Neural cell (in vitro differentiated cells): ENCODE results near the gene SDK1. TPM values are rescaled to one million over a fixed set of nuclear protein-coding genes. Genes with fewer than 3 reads are reported as not detected.

Experiments used
- H2AFZ ChIP-seq: fragments of 200-600, 300-800 bp; sonication (generic), shearing (Covaris generic); 2 replicates; pipeline ENCODE4 v1.6.0; 2014; ENCODE audit warnings: low read depth, mild to moderate bottlenecking, antibody characterized with exemption, low read length, moderate library complexity
- H3F3A ChIP-seq: fragments of 200-600 bp; shearing (Covaris generic); 2 replicates; pipeline ENCODE4 v1.6.1; 2016; ENCODE audit warnings: mild to moderate bottlenecking, moderate library complexity, mixed read lengths, antibody characterized with exemption, low read length; ENCODE audit not compliant: insufficient read depth, poor library complexity, severe bottlenecking
- H3K27ac ChIP-seq: fragments of 200-600, 300-800 bp; sonication (generic), shearing (Covaris generic); 2 replicates; pipeline ENCODE4 v1.5.1; 2014; ENCODE audit warnings: mild to moderate bottlenecking, low read length, moderate library complexity
- H3K27me3 ChIP-seq: fragments of 300-800, 200-600 bp; sonication (generic), shearing (Covaris generic); 2 replicates; pipeline ENCODE4 v1.6.0; 2014; ENCODE audit warnings: mild to moderate bottlenecking, low read depth, low read length, moderate library complexity; ENCODE audit not compliant: insufficient read depth
- H3K36me3 ChIP-seq: fragments of 300-800, 200-600 bp; sonication (generic), shearing (Covaris generic); 2 replicates; pipeline ENCODE4 v1.5.1; 2014; ENCODE audit warnings: mild to moderate bottlenecking, antibody characterized with exemption, low read length, moderate library complexity; ENCODE audit not compliant: insufficient read depth
- H3K4me2 ChIP-seq: fragments of 300-800, 200-600 bp; sonication (generic), shearing (Covaris generic); 2 replicates; pipeline ENCODE4 v1.6.0; 2014; ENCODE audit warnings: mild to moderate bottlenecking, low read length
- H3K4me3 ChIP-seq: fragments of 300-800, 200-600 bp; sonication (generic), shearing (Covaris generic); 2 replicates; pipeline ENCODE4 v1.5.1; 2014; ENCODE audit warnings: mild to moderate bottlenecking, low read length, moderate library complexity
- H3K79me2 ChIP-seq: fragments of 200-600 bp; shearing (Covaris generic); replicated peaks from 2 replicates; pipeline ENCODE4 v1.6.0; 2014; ENCODE audit warnings: mild to moderate bottlenecking, low read length, moderate library complexity; ENCODE audit not compliant: insufficient read depth
- H3K9ac ChIP-seq: fragments of 300-800, 200-600 bp; sonication (generic), shearing (Covaris generic); 2 replicates; pipeline ENCODE4 v1.6.1; 2016; ENCODE audit warnings: mild to moderate bottlenecking, low read length, mixed read lengths
- H3K9me2 ChIP-seq: fragments of 200-600 bp; shearing (Covaris generic); 2 replicates; pipeline ENCODE4 v1.6.1; 2016; ENCODE audit warnings: mild to moderate bottlenecking, low read length, mixed read lengths; ENCODE audit not compliant: insufficient read depth
- H3K9me3 ChIP-seq: fragments of 200-600, 300-800 bp; sonication (generic), shearing (Covaris generic); 2 replicates; pipeline ENCODE4 v1.6.1; 2016; ENCODE audit warnings: mild to moderate bottlenecking, mixed run types, low read length, moderate library complexity, mixed read lengths
- H4K20me1 ChIP-seq: fragments of 200-600 bp; shearing (Covaris generic); 2 replicates; pipeline ENCODE4 v1.6.1; 2016; ENCODE audit warnings: mild to moderate bottlenecking, mixed run types; ENCODE audit not compliant: insufficient read depth
- EP300 ChIP-seq: fragments of 450-650 bp; conservative IDR thresholded peaks from 2 replicates; pipeline ENCODE4 v1.6.1; 2014; ENCODE audit warnings: antibody characterized with exemption, mild to moderate bottlenecking, moderate library complexity; ENCODE audit not compliant: poor library complexity, severe bottlenecking
- EZH2 ChIP-seq: fragments of 200-600, 300-800 bp; shearing (Covaris generic), sonication (generic); IDR thresholded peaks from 2 replicates; pipeline ENCODE4 v1.6.1; 2014; ENCODE audit warnings: antibody characterized with exemption, low read length, borderline replicate concordance, mild to moderate bottlenecking; ENCODE audit not compliant: insufficient read depth, poor library complexity, severe bottlenecking
- MXI1 ChIP-seq: fragments of 450-650 bp; conservative IDR thresholded peaks from 2 replicates; pipeline ENCODE4 v1.6.1; 2014; ENCODE audit warnings: antibody characterized with exemption, mild to moderate bottlenecking; ENCODE audit not compliant: poor library complexity, severe bottlenecking
- POLR2AphosphoS5 ChIP-seq: IDR thresholded peaks from 2 replicates; pipeline ENCODE4 v1.6.1; 2012
- RAD21 ChIP-seq: fragments of 450-650 bp; conservative IDR thresholded peaks from 2 replicates; pipeline ENCODE4 v1.6.1; 2014; ENCODE audit warnings: antibody characterized with exemption, mild to moderate bottlenecking, moderate library complexity
- SMC3 ChIP-seq: fragments of 450-650 bp; conservative IDR thresholded peaks from 2 replicates; pipeline ENCODE4 v1.6.1; 2014; ENCODE audit warnings: antibody characterized with exemption, mild to moderate bottlenecking, moderate library complexity; ENCODE audit not compliant: poor library complexity
- TAF1 ChIP-seq: IDR thresholded peaks from 2 replicates; pipeline ENCODE4 v1.6.1; 2012; ENCODE audit warnings: low read depth
- polyA plus RNA-seq: library from polyadenylated mRNA; depleted of rRNA; stranded (reverse); fragments of >200 nt; gene quantifications from 2 replicates; pipeline ENCODE4 v1.2.3, GENCODE V29; 2014
- TF ChIP-seq, protein P1 (sequence below): fragments of 450-650 bp; IDR thresholded peaks from 2 replicates; pipeline ENCODE4 v1.5.1; 2014; ENCODE audit warnings: antibody characterized with exemption, mild to moderate bottlenecking, moderate library complexity; ENCODE audit not compliant: poor library complexity, severe bottlenecking
- TF ChIP-seq, protein P2 (sequence below): IDR thresholded peaks from 2 replicates; pipeline ENCODE4 v1.6.1; 2012; ENCODE audit warnings: borderline replicate concordance

The SDK1 gene
- polyA plus RNA-seq, 1 donor from 2014 or later: 2.7 TPM

DNA sequence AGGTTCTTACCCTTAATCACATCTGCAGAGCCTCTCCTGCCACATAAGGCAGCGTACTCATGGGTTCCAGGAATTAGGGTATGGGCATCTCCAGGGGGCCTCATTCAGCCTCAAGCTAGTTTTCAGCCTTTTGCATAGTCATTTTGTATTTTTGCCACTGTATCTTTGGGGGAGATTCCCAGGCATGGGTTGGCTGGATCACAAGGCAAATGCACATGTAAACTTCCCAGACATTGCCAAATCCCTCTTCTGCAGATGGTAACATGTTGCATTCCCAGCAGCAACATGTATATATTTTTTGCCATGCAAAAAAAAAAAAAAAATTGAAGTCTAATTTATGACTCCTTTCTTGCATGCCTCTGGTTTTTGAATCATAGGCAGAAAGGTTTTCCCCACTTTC, 785.7 kb downstream of the SDK1 start:
- no peak overlapping the region for H2AFZ ChIP-seq
- no peak overlapping the region for H3K4me3 ChIP-seq
- no peak overlapping the region for H3K9ac ChIP-seq
- no peak overlapping the region for H3K4me2 ChIP-seq
- H3K9me2 ChIP-seq: no peaks in the 10 kb centered on the region
- H3K27me3 ChIP-seq: no peaks in the 10 kb centered on the region
- TF ChIP-seq SMC3 (no peak), RAD21 (no peak)
- H3F3A ChIP-seq: no peaks in the 10 kb centered on the region
- no peaks in the 10 kb centered on the region for H3K9me3 ChIP-seq
- no peak overlapping the region for H3K27ac ChIP-seq
- H3K79me2 ChIP-seq: no peaks in the 10 kb centered on the region
- no peaks in the 10 kb centered on the region for H4K20me1 ChIP-seq
- H3K36me3 ChIP-seq: no peaks in the 10 kb centered on the region

DNA sequence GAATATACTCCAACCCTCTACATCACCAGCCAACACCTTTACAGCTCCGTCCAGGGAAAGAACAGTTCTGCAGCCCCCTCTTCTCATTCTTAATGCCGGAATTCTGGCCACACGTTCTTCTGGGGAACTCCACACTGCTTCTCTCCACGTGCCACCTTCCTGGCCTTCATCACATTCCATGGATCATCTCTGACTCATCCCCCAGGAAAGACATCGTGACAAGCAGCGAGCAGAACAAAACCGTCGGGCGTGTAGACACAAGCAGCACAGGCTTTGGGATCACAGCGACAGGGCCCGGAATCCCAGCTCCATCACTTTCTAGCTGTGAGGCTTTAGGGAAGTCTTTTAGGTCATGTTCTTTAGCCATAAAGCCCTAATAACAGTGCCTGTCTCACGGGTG, 790.7 kb downstream of the SDK1 start:
- H3K27ac ChIP-seq: no peak overlapping the region
- H3K9ac ChIP-seq: no peak overlapping the region
- H3K4me2 ChIP-seq: no peak overlapping the region
- no peaks in the 10 kb centered on the region for H3K79me2 ChIP-seq
- H2AFZ ChIP-seq: no peak overlapping the region
- H3K36me3 ChIP-seq: no peaks in the 10 kb centered on the region
- H3K9me3 ChIP-seq: no peaks in the 10 kb centered on the region
- no peaks in the 10 kb centered on the region for H4K20me1 ChIP-seq
- H3K4me3 ChIP-seq: no peak overlapping the region
- TF ChIP-seq, protein P1, sequence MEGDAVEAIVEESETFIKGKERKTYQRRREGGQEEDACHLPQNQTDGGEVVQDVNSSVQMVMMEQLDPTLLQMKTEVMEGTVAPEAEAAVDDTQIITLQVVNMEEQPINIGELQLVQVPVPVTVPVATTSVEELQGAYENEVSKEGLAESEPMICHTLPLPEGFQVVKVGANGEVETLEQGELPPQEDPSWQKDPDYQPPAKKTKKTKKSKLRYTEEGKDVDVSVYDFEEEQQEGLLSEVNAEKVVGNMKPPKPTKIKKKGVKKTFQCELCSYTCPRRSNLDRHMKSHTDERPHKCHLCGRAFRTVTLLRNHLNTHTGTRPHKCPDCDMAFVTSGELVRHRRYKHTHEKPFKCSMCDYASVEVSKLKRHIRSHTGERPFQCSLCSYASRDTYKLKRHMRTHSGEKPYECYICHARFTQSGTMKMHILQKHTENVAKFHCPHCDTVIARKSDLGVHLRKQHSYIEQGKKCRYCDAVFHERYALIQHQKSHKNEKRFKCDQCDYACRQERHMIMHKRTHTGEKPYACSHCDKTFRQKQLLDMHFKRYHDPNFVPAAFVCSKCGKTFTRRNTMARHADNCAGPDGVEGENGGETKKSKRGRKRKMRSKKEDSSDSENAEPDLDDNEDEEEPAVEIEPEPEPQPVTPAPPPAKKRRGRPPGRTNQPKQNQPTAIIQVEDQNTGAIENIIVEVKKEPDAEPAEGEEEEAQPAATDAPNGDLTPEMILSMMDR: no peak
- TF ChIP-seq SMC3 (no peak), RAD21 (no peak), EP300 (no peak), EZH2 (no peak), TAF1 (no peak), POLR2AphosphoS5 (no peak), MXI1 (no peak)
- TF ChIP-seq, protein P2, sequence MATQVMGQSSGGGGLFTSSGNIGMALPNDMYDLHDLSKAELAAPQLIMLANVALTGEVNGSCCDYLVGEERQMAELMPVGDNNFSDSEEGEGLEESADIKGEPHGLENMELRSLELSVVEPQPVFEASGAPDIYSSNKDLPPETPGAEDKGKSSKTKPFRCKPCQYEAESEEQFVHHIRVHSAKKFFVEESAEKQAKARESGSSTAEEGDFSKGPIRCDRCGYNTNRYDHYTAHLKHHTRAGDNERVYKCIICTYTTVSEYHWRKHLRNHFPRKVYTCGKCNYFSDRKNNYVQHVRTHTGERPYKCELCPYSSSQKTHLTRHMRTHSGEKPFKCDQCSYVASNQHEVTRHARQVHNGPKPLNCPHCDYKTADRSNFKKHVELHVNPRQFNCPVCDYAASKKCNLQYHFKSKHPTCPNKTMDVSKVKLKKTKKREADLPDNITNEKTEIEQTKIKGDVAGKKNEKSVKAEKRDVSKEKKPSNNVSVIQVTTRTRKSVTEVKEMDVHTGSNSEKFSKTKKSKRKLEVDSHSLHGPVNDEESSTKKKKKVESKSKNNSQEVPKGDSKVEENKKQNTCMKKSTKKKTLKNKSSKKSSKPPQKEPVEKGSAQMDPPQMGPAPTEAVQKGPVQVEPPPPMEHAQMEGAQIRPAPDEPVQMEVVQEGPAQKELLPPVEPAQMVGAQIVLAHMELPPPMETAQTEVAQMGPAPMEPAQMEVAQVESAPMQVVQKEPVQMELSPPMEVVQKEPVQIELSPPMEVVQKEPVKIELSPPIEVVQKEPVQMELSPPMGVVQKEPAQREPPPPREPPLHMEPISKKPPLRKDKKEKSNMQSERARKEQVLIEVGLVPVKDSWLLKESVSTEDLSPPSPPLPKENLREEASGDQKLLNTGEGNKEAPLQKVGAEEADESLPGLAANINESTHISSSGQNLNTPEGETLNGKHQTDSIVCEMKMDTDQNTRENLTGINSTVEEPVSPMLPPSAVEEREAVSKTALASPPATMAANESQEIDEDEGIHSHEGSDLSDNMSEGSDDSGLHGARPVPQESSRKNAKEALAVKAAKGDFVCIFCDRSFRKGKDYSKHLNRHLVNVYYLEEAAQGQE: no peak
- no peaks in the 10 kb centered on the region for H3K27me3 ChIP-seq
- H3K9me2 ChIP-seq: no peaks in the 10 kb centered on the region
- no peaks in the 10 kb centered on the region for H3F3A ChIP-seq

DNA sequence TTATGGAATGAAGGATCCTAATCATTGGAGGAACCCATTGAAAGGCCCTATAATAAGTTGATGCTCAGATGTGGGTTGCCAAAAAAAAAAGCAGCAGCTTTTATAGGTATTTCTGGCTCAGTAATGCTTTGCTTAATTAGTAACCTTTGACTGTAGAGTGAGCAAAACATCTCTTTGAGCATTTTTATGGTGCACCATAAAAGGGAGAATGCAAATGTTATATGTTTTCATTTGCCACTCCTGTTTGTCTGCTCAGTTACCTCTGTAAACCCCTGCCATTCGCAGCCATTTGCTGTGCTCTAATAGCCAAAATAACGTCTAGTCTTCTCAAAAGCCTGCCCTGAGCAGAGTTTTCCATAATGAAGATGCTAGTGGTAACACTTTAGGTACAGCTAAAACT, 792.0 kb downstream of the SDK1 start:
- Histone ChIP-seq H3K27ac (no peak overlapping the region), H3F3A (no peaks in the 10 kb centered on the region), H3K79me2 (no peaks in the 10 kb centered on the region), H3K9me3 (no peaks in the 10 kb centered on the region), H3K4me3 (no peak overlapping the region), H3K36me3 (no peaks in the 10 kb centered on the region), H2AFZ (no peak overlapping the region), H3K9ac (no peak overlapping the region), H3K4me2 (no peak overlapping the region), H3K27me3 (no peaks in the 10 kb centered on the region), H3K9me2 (no peaks in the 10 kb centered on the region), H4K20me1 (no peaks in the 10 kb centered on the region)
- TF ChIP-seq EZH2: no peak
- no peak for TF ChIP-seq SMC3
- no peak for TF ChIP-seq MXI1
- TF ChIP-seq, protein P1: no peak
- TF ChIP-seq EP300: no peak
- no peak for TF ChIP-seq TAF1
- TF ChIP-seq RAD21: no peak
- no peak for TF ChIP-seq POLR2AphosphoS5
- TF ChIP-seq, protein P2: no peak
